ENCODE results near the gene WSB1. TPM values are rescaled to one million over a fixed set of nuclear protein-coding genes. Genes with fewer than 3 reads are reported as not detected.

Gene WSB1
- total RNA-seq, 1 donor from 2014 or later: 360 TPM

DNA sequence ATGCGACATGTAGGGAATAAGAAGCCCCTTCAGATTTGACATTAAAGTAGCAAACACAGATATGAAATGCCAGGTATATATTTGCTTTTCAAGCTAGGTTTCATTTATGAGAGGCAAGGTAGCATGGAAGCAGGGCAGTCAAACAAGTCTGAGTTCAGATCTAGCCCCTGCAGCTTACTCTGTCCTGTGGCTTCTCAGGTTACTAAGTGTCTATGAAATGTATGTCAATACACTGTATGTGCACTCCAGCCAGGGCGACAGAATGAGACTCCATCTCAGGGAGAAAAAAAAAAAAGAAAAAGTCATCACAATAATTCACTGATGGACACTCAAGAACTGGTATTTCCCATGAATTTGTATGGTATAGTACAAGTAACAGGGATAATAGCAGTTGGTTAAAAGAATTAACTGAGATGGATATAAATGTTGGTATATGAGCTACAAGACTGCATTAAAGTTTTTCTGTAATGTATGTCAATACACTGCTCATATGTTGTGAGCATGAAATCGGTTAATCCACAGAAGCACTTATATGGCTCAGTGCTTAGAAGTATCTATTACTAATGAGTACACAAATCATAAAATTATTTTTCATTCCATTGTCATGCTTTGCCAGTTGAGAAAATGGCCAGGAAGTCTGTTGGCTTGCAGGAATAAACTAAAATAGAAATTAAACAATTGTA lies 2.9 kb upstream of the WSB1 start:
- H3K27me3 ChIP-seq: no peaks in the 10 kb centered on the region
- H3K9me3 ChIP-seq: no peaks in the 10 kb centered on the region
- ATAC-seq: no peak
- DNase-seq: no peak
- no peaks in the 10 kb centered on the region for H3K36me3 ChIP-seq
- H3K4me1 ChIP-seq: peaks cover 8% of the 10 kb centered on the region
- H3K4me3 ChIP-seq: no peak overlapping the region
- no peak overlapping the region for H3K27ac ChIP-seq
- intact Hi-C loops (cut with DNase I): no loop called here
- TF ChIP-seq, protein P1, sequence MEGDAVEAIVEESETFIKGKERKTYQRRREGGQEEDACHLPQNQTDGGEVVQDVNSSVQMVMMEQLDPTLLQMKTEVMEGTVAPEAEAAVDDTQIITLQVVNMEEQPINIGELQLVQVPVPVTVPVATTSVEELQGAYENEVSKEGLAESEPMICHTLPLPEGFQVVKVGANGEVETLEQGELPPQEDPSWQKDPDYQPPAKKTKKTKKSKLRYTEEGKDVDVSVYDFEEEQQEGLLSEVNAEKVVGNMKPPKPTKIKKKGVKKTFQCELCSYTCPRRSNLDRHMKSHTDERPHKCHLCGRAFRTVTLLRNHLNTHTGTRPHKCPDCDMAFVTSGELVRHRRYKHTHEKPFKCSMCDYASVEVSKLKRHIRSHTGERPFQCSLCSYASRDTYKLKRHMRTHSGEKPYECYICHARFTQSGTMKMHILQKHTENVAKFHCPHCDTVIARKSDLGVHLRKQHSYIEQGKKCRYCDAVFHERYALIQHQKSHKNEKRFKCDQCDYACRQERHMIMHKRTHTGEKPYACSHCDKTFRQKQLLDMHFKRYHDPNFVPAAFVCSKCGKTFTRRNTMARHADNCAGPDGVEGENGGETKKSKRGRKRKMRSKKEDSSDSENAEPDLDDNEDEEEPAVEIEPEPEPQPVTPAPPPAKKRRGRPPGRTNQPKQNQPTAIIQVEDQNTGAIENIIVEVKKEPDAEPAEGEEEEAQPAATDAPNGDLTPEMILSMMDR (IDR thresholded peaks at IDR 0.05): no peak

DNA sequence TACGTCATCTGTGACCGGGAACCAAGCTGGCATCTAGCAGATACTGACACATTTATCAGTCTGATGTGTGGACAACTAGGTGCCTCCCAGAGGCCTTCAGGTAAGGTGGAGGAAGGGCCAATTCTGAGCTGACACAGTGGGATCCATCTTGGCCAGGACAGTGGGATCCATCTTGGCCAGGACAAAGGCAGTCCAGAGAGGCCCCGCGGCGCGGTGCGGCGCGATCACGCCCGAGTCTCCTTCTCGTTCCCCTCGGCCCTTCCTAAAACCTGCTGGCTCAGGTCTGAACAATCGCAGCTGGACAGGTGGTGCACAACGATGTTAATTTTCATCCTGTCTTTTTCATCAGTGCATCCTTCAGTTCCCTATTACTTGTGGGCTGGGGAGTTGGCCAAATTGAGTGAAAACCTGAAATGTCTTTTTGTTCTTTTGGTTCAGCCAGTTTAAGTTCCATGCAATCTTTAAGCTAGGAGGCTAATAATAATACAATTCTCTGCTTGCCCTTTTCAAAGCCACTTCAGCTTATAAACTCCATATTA lies 486 bp upstream of the WSB1 start:
- ATAC-seq (no peak), DNase-seq (no peak)
- Histone ChIP-seq H3K9me3 (no peaks in the 10 kb centered on the region), H3K36me3 (no peaks in the 10 kb centered on the region), H3K4me3 (peak overlapping the region; percentile 73), H3K27me3 (no peaks in the 10 kb centered on the region), H3K4me1 (peaks cover 23% of the 10 kb centered on the region), H3K27ac (peak overlapping the region; percentile 99)
- intact Hi-C loops (cut with DNase I): no loop called here
- TF ChIP-seq, protein P1 (IDR thresholded peaks at IDR 0.05): no peak

DNA sequence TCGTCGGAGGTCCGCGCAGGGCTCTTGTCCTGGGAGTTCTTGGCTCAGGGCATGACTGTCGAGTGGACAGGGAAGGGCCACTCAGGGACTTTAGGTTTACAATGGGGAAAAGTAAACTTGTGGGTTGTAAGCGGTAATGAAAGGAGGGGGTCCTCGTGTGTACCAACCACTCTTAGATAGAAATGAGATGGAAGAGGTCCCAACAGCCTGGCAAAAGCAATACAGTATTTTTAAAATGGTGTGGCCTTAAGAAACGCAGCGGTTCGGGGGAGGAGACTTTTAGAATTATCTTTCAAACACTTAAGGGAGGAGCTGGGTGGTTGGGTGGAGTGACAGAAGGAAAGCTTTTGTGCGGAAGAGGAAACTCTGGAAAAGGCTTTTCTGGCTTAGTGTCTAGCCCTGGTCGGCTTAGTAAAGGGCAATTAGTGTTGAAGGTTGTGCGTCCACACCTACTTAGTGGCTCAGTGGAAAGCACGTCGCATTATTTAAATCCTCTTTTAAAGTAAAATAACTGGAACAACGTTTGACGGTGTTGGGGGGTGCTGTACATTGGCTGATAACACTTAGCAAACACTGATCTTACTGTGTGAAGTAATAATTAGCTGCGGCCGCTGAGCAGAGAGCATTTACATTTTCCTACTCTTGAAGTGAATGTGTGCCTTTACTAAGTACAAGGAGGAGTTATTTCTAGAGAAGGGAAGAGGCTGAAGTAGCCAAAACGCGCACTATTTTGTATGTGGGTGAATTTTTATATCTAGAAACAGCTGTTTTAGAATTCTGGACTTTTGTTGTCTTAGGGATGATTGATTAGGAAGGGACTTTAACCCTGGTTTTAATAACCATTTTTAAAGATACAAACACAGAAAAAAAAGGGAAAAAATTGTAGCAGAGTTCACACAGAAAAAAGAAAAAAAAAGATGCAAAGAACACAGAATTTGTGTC lies 1.0 kb downstream of the WSB1 start:
- Histone ChIP-seq H3K9me3 (no peaks in the 10 kb centered on the region), H3K27ac (peak overlapping the region; percentile 99), H3K4me3 (peak overlapping the region; percentile 73), H3K36me3 (no peaks in the 10 kb centered on the region), H3K27me3 (no peaks in the 10 kb centered on the region), H3K4me1 (peaks cover 38% of the 10 kb centered on the region)
- DNase-seq (no peak), ATAC-seq (peak; percentile 68)
- intact Hi-C loops (cut with DNase I): no loop called here
- TF ChIP-seq, protein P1 (IDR thresholded peaks at IDR 0.05): no peak

DNA sequence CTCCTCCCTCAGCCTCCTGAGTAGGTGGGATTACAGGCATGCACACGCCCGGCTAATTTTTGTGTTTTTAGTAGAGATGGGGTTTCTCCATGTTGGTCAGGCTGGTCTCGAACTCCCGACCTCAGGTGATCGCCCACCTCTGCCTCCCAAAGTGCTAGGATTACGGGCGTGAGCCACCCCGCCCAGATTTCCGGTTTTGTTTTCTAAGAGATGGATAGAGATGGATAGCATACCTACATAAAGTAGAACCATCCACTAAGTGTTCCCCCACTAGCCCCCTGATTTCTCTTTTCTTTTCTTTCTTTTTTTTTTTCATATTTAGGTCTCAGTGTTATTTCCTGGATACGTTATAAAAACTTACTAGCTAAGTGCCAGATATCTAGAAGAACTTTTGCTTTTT lies 2.0 kb downstream of the WSB1 start:
- Histone ChIP-seq H3K4me3 (peak overlapping the region; percentile 73), H3K27ac (peak overlapping the region; percentile 99), H3K36me3 (no peaks in the 10 kb centered on the region), H3K4me1 (peaks cover 48% of the 10 kb centered on the region), H3K9me3 (no peaks in the 10 kb centered on the region), H3K27me3 (no peaks in the 10 kb centered on the region)
- ATAC-seq (no peak), DNase-seq (no peak)
- intact Hi-C loops (cut with DNase I): no loop called here
- TF ChIP-seq, protein P1 (IDR thresholded peaks at IDR 0.05): no peak

DNA sequence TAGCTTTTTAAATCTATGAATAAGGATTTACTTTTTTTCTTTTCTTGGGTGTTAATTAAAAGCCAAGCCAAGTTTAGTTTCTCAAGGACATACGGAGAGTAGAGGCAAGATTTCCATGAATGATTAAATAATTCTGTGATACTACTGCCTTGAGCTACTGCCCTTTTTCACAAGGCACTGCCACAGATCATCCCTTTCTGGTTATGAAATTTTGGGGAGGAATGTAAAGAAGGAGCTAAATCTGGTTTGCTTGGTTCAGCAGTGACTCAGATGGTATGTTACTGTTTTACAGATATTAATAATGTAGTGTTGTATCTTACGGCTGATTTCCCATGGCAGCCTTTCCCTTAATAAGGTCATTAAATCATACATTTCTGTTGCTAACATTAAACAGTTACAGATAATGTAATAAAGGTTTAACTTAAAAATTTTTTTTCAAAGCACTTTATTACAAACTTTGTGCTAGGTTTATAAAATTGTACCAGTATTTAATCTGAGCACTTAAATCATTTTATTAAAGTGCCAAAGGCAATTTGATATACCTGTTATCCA lies 2.6 kb downstream of the WSB1 start:
- no peaks in the 10 kb centered on the region for H3K27me3 ChIP-seq
- ATAC-seq (no peak), DNase-seq (no peak)
- H3K36me3 ChIP-seq: peaks cover under 1% of the 10 kb centered on the region
- peak overlapping the region; percentile 99 for H3K27ac ChIP-seq
- H3K4me3 ChIP-seq: peak overlapping the region; percentile 73
- intact Hi-C loops (cut with DNase I): no loop called here
- TF ChIP-seq, protein P1 (IDR thresholded peaks at IDR 0.05): no peak
- no peaks in the 10 kb centered on the region for H3K9me3 ChIP-seq
- peaks cover 54% of the 10 kb centered on the region for H3K4me1 ChIP-seq

Measured in upper lobe of right lung (tissue), 1 donor.